HCT116 (cell line): ENCODE measurements around the gene NAALADL2. TPM values are rescaled to one million over a fixed set of nuclear protein-coding genes. Genes with fewer than 3 reads are reported as not detected.

Source experiments
- ATAC-seq: fragments of 200-7000 bp; cut with Tn5 transposase; 2 replicates; pipeline ENCODE4 v1.9.1; 2020; ENCODE audit warnings: mild to moderate bottlenecking, moderate library complexity
- BruUV-seq: library from RNA; stranded (reverse); fragments of 400-500 nt; replicated peaks from 2 replicates; lab custom pipeline; 2021; lab: Mats Ljungman, UMichigan
- CTCF ChIA-PET: fragments of 300-600 bp; sonication (Branson Sonifier 250); formaldehyde crosslinking; loops from one replicate; lab custom pipeline; 2021; ENCODE audit warnings: antibody characterized with exemption; lab: Charles Lee
- POLR2A ChIA-PET: fragments of 300-600, 350-600 bp; sonication (Branson Sonifier 250); formaldehyde crosslinking; loops from one replicate; lab custom pipeline; 2021; ENCODE audit warnings: antibody characterized with exemption; lab: Charles Lee
- RAD21 ChIA-PET, 2 experiments: fragments of 300-600 bp; sonication (Branson Sonifier 250); formaldehyde crosslinking; loops; one replicate each; lab custom pipeline; 2023; ENCODE audit warnings: low total read pairs in 2 of 2; ENCODE audit not compliant: uncharacterized antibody in 2 of 2, unreplicated experiment in 2 of 2, low non-redundant PET in 1 of 2; lab: Charles Lee
- DNase-seq: peaks from one replicate; pipeline ENCODE4 v3.0.0-alpha.2; 2010; ENCODE audit warnings: low read depth, low spot score
- H2AFZ ChIP-seq: fragments of 200-600 bp; shearing (Covaris generic), sonication (generic); 2 replicates; pipeline ENCODE4 v1.6.1; 2017; ENCODE audit warnings: low read depth, mixed run types, mixed read lengths, antibody characterized with exemption, low read length; ENCODE audit not compliant: poor library complexity, severe bottlenecking
- H3K27ac ChIP-seq: 2 replicates; pipeline ENCODE4 v1.5.1; 2012; ENCODE audit warnings: low read depth, low read length
- H3K27me3 ChIP-seq: fragments of 200-600 bp; sonication (generic); 2 replicates; pipeline ENCODE4 v1.6.1; 2016; ENCODE audit warnings: mixed run types, low read length, mixed read lengths; ENCODE audit not compliant: insufficient read depth
- H3K36me3 ChIP-seq, 2 experiments: fragments of 200-500 bp in 1 of 2; fragments of 200-600 bp in 1 of 2; sonication (Bioruptor generic) in 1 of 2; sonication (generic) in 1 of 2; 2 replicates each; pipeline versions ENCODE4 v1.5.1 to v1.6.1; 2014 to 2016; ENCODE audit warnings: low read length in 2 of 2, inconsistent platforms in 1 of 2, mixed read lengths in 1 of 2, mixed run types in 1 of 2; ENCODE audit not compliant: insufficient read depth in 2 of 2, control insufficient read depth in 1 of 2
- H3K4me1 ChIP-seq, 2 experiments: fragments of 200-600 bp in 1 of 2; sonication (generic) in 1 of 2; 2 replicates each; pipeline versions ENCODE4 v1.5.1 to v1.6.1; 2012 to 2017; ENCODE audit warnings: low read length in 2 of 2, inconsistent platforms in 1 of 2, mild to moderate bottlenecking in 1 of 2, mixed read lengths in 1 of 2, mixed run types in 1 of 2, moderate library complexity in 1 of 2; ENCODE audit not compliant: insufficient read depth in 2 of 2, control insufficient read depth in 1 of 2
- H3K4me2 ChIP-seq: fragments of 200-600 bp; sonication (generic); 2 replicates; pipeline ENCODE4 v1.6.1; 2017; ENCODE audit warnings: mixed run types, low read length, mixed read lengths
- H3K4me3 ChIP-seq, 2 experiments: fragments of 200-600 bp in 1 of 2; sonication (generic) in 1 of 2; replicated peaks in 1 of 2; 2 replicates each; pipeline ENCODE4 v1.5.1; 2011 to 2016; ENCODE audit warnings: low read length in 2 of 2, control low read depth in 1 of 2, low read depth in 1 of 2, mild to moderate bottlenecking in 1 of 2, mixed read lengths in 1 of 2, mixed run types in 1 of 2
- H3K79me2 ChIP-seq: fragments of 200-600 bp; sonication (generic); 2 replicates; pipeline ENCODE4 v1.6.1; 2017; ENCODE audit warnings: mild to moderate bottlenecking, mixed run types, low read length, moderate library complexity, mixed read lengths; ENCODE audit not compliant: insufficient read depth
- H3K9ac ChIP-seq: fragments of 200-600 bp; sonication (generic); 2 replicates; pipeline ENCODE4 v1.6.1; 2016; ENCODE audit warnings: low read length, mixed read lengths
- H3K9me2 ChIP-seq: fragments of 200-600 bp; sonication (generic), shearing (Covaris generic); 2 replicates; pipeline ENCODE4 v1.6.1; 2017; ENCODE audit warnings: mixed run types, mild to moderate bottlenecking, moderate library complexity; ENCODE audit not compliant: insufficient read depth
- H3K9me3 ChIP-seq, 2 experiments: fragments of 200-500 bp in 1 of 2; fragments of 200-600 bp in 1 of 2; sonication (Bioruptor generic) in 1 of 2; sonication (generic) in 1 of 2; 2 replicates each; pipeline ENCODE4 v1.6.1; 2014 to 2017; ENCODE audit warnings: low read length in 2 of 2, mixed read lengths in 2 of 2, inconsistent platforms in 1 of 2, low read depth in 1 of 2, mild to moderate bottlenecking in 1 of 2, mixed run types in 1 of 2, moderate library complexity in 1 of 2; ENCODE audit not compliant: control insufficient read depth in 1 of 2, insufficient read depth in 1 of 2
- H4K20me1 ChIP-seq: fragments of 200-600 bp; sonication (generic), shearing (Covaris generic); 2 replicates; pipeline ENCODE4 v1.6.1; 2017; ENCODE audit warnings: mixed run types, mild to moderate bottlenecking, moderate library complexity; ENCODE audit not compliant: insufficient read depth
- CEBPB ChIP-seq: IDR thresholded peaks from 2 replicates; pipeline ENCODE4 v1.6.1; 2012; ENCODE audit warnings: low read depth
- EGR1 ChIP-seq: IDR thresholded peaks from 2 replicates; pipeline ENCODE4 v1.6.1; 2012; ENCODE audit warnings: low read depth
- POLR2A ChIP-seq: IDR thresholded peaks from 2 replicates; pipeline ENCODE4 v1.7.0; 2011; ENCODE audit warnings: borderline replicate concordance; ENCODE audit not compliant: insufficient read depth, insufficient read length; ENCODE audit errors: extremely low read depth
- POLR2AphosphoS5 ChIP-seq: IDR thresholded peaks from 2 replicates; pipeline ENCODE4 v1.6.1; 2011; ENCODE audit warnings: mild to moderate bottlenecking, low read depth, low read length, moderate library complexity
- SRF ChIP-seq: IDR thresholded peaks from 2 replicates; pipeline ENCODE4 v1.6.1; 2012; ENCODE audit warnings: low read depth
- YY1 ChIP-seq: IDR thresholded peaks from 2 replicates; pipeline ENCODE4 v1.6.1; 2011; ENCODE audit warnings: low read length, low read depth, moderate library complexity, mild to moderate bottlenecking; ENCODE audit not compliant: insufficient replicate concordance; ENCODE audit errors: extremely low read depth
- intact Hi-C: fragments of 100-400 bp; cut with micrococcal nuclease; formaldehyde crosslinking; loops from 2 replicates; pipeline ENCODE4 v1.10.0; 2022
- total RNA-seq: library from RNA; stranded (reverse); gene quantifications from one replicate; pipeline ENCODE4 v1.2.1, GENCODE V29; 2021; ENCODE audit not compliant: unreplicated experiment
- TF ChIP-seq, protein P1 (sequence below): IDR thresholded peaks from 2 replicates; pipeline ENCODE4 v1.6.1; 2011; ENCODE audit warnings: mild to moderate bottlenecking, low read length, moderate library complexity; ENCODE audit not compliant: insufficient replicate concordance; ENCODE audit errors: extremely low read depth
- TF ChIP-seq, protein P2 (sequence below): IDR thresholded peaks from 2 replicates; pipeline ENCODE4 v1.6.1; 2012

NAALADL2 gene
- total RNA-seq, 1 experiment from 2014 or later = 2.9 TPM

DNA sequence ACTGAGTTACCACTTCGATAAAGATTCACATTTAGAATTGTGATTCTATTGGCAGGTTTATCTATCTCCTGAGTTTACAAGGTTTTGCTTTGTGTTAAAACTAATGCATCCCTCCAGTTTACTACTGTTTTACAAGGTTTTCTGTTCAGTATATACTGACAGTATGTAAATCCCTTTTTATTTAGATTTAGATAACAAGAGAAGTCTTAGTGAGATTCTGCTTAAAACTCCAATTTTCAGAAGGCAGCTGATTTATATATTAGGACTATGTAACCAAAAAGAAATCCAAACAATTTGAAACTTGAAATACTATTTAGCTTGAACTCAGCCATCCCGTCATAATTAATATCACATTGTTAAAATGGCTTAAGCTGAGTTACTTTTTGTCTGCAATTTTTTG, 619.2 kb downstream of the NAALADL2 start (continued):
- TF ChIP-seq, protein P1, sequence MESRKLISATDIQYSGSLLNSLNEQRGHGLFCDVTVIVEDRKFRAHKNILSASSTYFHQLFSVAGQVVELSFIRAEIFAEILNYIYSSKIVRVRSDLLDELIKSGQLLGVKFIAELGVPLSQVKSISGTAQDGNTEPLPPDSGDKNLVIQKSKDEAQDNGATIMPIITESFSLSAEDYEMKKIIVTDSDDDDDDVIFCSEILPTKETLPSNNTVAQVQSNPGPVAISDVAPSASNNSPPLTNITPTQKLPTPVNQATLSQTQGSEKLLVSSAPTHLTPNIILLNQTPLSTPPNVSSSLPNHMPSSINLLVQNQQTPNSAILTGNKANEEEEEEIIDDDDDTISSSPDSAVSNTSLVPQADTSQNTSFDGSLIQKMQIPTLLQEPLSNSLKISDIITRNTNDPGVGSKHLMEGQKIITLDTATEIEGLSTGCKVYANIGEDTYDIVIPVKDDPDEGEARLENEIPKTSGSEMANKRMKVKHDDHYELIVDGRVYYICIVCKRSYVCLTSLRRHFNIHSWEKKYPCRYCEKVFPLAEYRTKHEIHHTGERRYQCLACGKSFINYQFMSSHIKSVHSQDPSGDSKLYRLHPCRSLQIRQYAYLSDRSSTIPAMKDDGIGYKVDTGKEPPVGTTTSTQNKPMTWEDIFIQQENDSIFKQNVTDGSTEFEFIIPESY = no peak

DNA sequence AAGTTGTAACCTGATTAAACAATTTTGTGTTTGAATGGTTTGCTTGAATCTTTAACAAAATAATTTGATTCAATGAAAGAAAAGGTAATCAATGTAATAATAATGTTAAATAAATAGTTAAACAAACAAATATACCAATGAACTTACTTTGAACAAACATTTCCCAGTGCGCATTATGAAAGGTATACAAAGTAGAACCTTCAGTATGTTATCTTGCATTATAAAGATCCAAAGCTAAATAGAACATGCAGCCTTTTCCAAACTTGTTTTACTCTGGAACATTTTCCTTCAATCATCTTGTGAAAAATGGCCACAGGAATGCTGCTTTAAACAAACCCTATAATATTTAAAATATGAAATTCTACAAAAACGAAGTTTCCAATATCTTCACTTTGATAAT, 620.0 kb downstream of the NAALADL2 start:
- no peaks in the 10 kb centered on the region for H4K20me1 ChIP-seq
- POLR2A ChIA-PET = no interaction called here
- ATAC-seq (no peak), DNase-seq (no peak)
- intact Hi-C loops = no loop called here
- no TSS peak for BruUV-seq
- TF ChIP-seq, protein P1 = no peak
- TF ChIP-seq POLR2AphosphoS5 = no peak
- TF ChIP-seq, protein P2, sequence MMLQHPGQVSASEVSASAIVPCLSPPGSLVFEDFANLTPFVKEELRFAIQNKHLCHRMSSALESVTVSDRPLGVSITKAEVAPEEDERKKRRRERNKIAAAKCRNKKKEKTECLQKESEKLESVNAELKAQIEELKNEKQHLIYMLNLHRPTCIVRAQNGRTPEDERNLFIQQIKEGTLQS = no peak
- no peak for TF ChIP-seq CEBPB
- TF ChIP-seq POLR2A = no peak
- no peak for TF ChIP-seq SRF
- TF ChIP-seq YY1 = no peak
- no peak for TF ChIP-seq EGR1
- no peak overlapping the region for H3K4me2 ChIP-seq
- no peaks in the 10 kb centered on the region for H3K9me3 ChIP-seq
- H3K79me2 ChIP-seq = no peaks in the 10 kb centered on the region
- H2AFZ ChIP-seq = no peak overlapping the region
- CTCF ChIA-PET = no interaction called here
- H3K9me2 ChIP-seq = no peaks in the 10 kb centered on the region
- RAD21 ChIA-PET = no interaction called here
- H3K27ac ChIP-seq = no peak overlapping the region
- no peaks in the 10 kb centered on the region for H3K4me1 ChIP-seq
- H3K9ac ChIP-seq = no peak overlapping the region
- no peaks in the 10 kb centered on the region for H3K36me3 ChIP-seq
- no peak overlapping the region for H3K4me3 ChIP-seq
- no peaks in the 10 kb centered on the region for H3K27me3 ChIP-seq
